ENCODE results near the gene CARMIL3.

DNA sequence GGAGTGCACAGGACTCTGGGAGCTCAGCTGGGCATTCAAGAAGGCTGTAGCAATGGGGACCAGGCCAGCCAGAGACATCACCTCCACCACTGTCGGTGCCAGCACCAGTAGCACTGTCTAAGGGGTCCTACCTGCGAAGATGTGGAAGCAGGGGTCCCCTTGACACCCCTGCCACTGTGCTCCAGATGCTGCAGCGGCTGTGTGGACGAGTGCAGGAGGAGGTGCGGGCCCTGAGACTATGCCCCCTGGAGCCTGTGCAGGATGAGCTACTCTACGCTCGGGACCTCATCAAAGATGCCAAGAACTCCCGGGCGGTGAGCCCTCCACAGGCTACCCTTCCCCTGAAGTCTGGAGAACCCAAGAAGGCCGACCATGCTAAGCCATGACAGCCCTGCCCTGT, 8.6 kb downstream of the CARMIL3 start:
- TF ChIP-seq TAF1 (IDR thresholded peaks at IDR 0.05; ENCODE audit: borderline replicate concordance, low read depth, low read length) (no peak), POLR2A (IDR thresholded peaks at IDR 0.05; ENCODE audit: low read depth, low read length) (no peak), POLR2AphosphoS5 (IDR thresholded peaks at IDR 0.05; ENCODE audit: low read depth, low read length) (no peak)
